Neural cell (in vitro differentiated cells): ENCODE results near the gene PLCE1. TPM values are rescaled to one million over a fixed set of nuclear protein-coding genes. Genes with fewer than 3 reads are reported as not detected.

Source experiments
- H2AFZ ChIP-seq: fragments of 200-600, 300-800 bp; sonication (generic), shearing (Covaris generic); 2 replicates; pipeline ENCODE4 v1.6.0; 2014; ENCODE audit warnings: low read depth, mild to moderate bottlenecking, antibody characterized with exemption, low read length, moderate library complexity
- H3F3A ChIP-seq: fragments of 200-600 bp; shearing (Covaris generic); 2 replicates; pipeline ENCODE4 v1.6.1; 2016; ENCODE audit warnings: mild to moderate bottlenecking, moderate library complexity, mixed read lengths, antibody characterized with exemption, low read length; ENCODE audit not compliant: insufficient read depth, poor library complexity, severe bottlenecking
- H3K27ac ChIP-seq: fragments of 200-600, 300-800 bp; sonication (generic), shearing (Covaris generic); 2 replicates; pipeline ENCODE4 v1.5.1; 2014; ENCODE audit warnings: mild to moderate bottlenecking, low read length, moderate library complexity
- H3K27me3 ChIP-seq: fragments of 300-800, 200-600 bp; sonication (generic), shearing (Covaris generic); 2 replicates; pipeline ENCODE4 v1.6.0; 2014; ENCODE audit warnings: mild to moderate bottlenecking, low read depth, low read length, moderate library complexity; ENCODE audit not compliant: insufficient read depth
- H3K36me3 ChIP-seq: fragments of 300-800, 200-600 bp; sonication (generic), shearing (Covaris generic); 2 replicates; pipeline ENCODE4 v1.5.1; 2014; ENCODE audit warnings: mild to moderate bottlenecking, antibody characterized with exemption, low read length, moderate library complexity; ENCODE audit not compliant: insufficient read depth
- H3K4me2 ChIP-seq: fragments of 300-800, 200-600 bp; sonication (generic), shearing (Covaris generic); 2 replicates; pipeline ENCODE4 v1.6.0; 2014; ENCODE audit warnings: mild to moderate bottlenecking, low read length
- H3K4me3 ChIP-seq: fragments of 300-800, 200-600 bp; sonication (generic), shearing (Covaris generic); 2 replicates; pipeline ENCODE4 v1.5.1; 2014; ENCODE audit warnings: mild to moderate bottlenecking, low read length, moderate library complexity
- H3K79me2 ChIP-seq: fragments of 200-600 bp; shearing (Covaris generic); replicated peaks from 2 replicates; pipeline ENCODE4 v1.6.0; 2014; ENCODE audit warnings: mild to moderate bottlenecking, low read length, moderate library complexity; ENCODE audit not compliant: insufficient read depth
- H3K9ac ChIP-seq: fragments of 300-800, 200-600 bp; sonication (generic), shearing (Covaris generic); 2 replicates; pipeline ENCODE4 v1.6.1; 2016; ENCODE audit warnings: mild to moderate bottlenecking, low read length, mixed read lengths
- H3K9me2 ChIP-seq: fragments of 200-600 bp; shearing (Covaris generic); 2 replicates; pipeline ENCODE4 v1.6.1; 2016; ENCODE audit warnings: mild to moderate bottlenecking, low read length, mixed read lengths; ENCODE audit not compliant: insufficient read depth
- H3K9me3 ChIP-seq: fragments of 200-600, 300-800 bp; sonication (generic), shearing (Covaris generic); 2 replicates; pipeline ENCODE4 v1.6.1; 2016; ENCODE audit warnings: mild to moderate bottlenecking, mixed run types, low read length, moderate library complexity, mixed read lengths
- H4K20me1 ChIP-seq: fragments of 200-600 bp; shearing (Covaris generic); 2 replicates; pipeline ENCODE4 v1.6.1; 2016; ENCODE audit warnings: mild to moderate bottlenecking, mixed run types; ENCODE audit not compliant: insufficient read depth
- CTCF ChIP-seq: fragments of 450-650 bp; IDR thresholded peaks from 2 replicates; pipeline ENCODE4 v1.5.1; 2014; ENCODE audit warnings: antibody characterized with exemption, mild to moderate bottlenecking, moderate library complexity; ENCODE audit not compliant: poor library complexity, severe bottlenecking
- EP300 ChIP-seq: fragments of 450-650 bp; conservative IDR thresholded peaks from 2 replicates; pipeline ENCODE4 v1.6.1; 2014; ENCODE audit warnings: antibody characterized with exemption, mild to moderate bottlenecking, moderate library complexity; ENCODE audit not compliant: poor library complexity, severe bottlenecking
- EZH2 ChIP-seq: fragments of 200-600, 300-800 bp; shearing (Covaris generic), sonication (generic); IDR thresholded peaks from 2 replicates; pipeline ENCODE4 v1.6.1; 2014; ENCODE audit warnings: antibody characterized with exemption, low read length, borderline replicate concordance, mild to moderate bottlenecking; ENCODE audit not compliant: insufficient read depth, poor library complexity, severe bottlenecking
- MXI1 ChIP-seq: fragments of 450-650 bp; conservative IDR thresholded peaks from 2 replicates; pipeline ENCODE4 v1.6.1; 2014; ENCODE audit warnings: antibody characterized with exemption, mild to moderate bottlenecking; ENCODE audit not compliant: poor library complexity, severe bottlenecking
- POLR2AphosphoS5 ChIP-seq: IDR thresholded peaks from 2 replicates; pipeline ENCODE4 v1.6.1; 2012
- RAD21 ChIP-seq: fragments of 450-650 bp; conservative IDR thresholded peaks from 2 replicates; pipeline ENCODE4 v1.6.1; 2014; ENCODE audit warnings: antibody characterized with exemption, mild to moderate bottlenecking, moderate library complexity
- SMC3 ChIP-seq: fragments of 450-650 bp; conservative IDR thresholded peaks from 2 replicates; pipeline ENCODE4 v1.6.1; 2014; ENCODE audit warnings: antibody characterized with exemption, mild to moderate bottlenecking, moderate library complexity; ENCODE audit not compliant: poor library complexity
- TAF1 ChIP-seq: IDR thresholded peaks from 2 replicates; pipeline ENCODE4 v1.6.1; 2012; ENCODE audit warnings: low read depth
- polyA plus RNA-seq: library from polyadenylated mRNA; depleted of rRNA; stranded (reverse); fragments of >200 nt; gene quantifications from 2 replicates; pipeline ENCODE4 v1.2.3, GENCODE V29; 2014
- TF ChIP-seq, protein P1 (sequence below): IDR thresholded peaks from 2 replicates; pipeline ENCODE4 v1.6.1; 2012; ENCODE audit warnings: borderline replicate concordance

The PLCE1 gene
- polyA plus RNA-seq, 1 donor from 2014 or later, result 0.22 TPM

- H2AFZ ChIP-seq, result no peak overlapping the region
- no peaks in the 10 kb centered on the region for H4K20me1 ChIP-seq
- no peaks in the 10 kb centered on the region for H3K36me3 ChIP-seq
- H3K27ac ChIP-seq, result no peak overlapping the region
- no peak overlapping the region for H3K4me2 ChIP-seq
- TF ChIP-seq EP300 (no peak), CTCF (no peak), TAF1 (no peak), SMC3 (no peak), POLR2AphosphoS5 (no peak), RAD21 (no peak), EZH2 (no peak), MXI1 (no peak)
- TF ChIP-seq, protein P1, sequence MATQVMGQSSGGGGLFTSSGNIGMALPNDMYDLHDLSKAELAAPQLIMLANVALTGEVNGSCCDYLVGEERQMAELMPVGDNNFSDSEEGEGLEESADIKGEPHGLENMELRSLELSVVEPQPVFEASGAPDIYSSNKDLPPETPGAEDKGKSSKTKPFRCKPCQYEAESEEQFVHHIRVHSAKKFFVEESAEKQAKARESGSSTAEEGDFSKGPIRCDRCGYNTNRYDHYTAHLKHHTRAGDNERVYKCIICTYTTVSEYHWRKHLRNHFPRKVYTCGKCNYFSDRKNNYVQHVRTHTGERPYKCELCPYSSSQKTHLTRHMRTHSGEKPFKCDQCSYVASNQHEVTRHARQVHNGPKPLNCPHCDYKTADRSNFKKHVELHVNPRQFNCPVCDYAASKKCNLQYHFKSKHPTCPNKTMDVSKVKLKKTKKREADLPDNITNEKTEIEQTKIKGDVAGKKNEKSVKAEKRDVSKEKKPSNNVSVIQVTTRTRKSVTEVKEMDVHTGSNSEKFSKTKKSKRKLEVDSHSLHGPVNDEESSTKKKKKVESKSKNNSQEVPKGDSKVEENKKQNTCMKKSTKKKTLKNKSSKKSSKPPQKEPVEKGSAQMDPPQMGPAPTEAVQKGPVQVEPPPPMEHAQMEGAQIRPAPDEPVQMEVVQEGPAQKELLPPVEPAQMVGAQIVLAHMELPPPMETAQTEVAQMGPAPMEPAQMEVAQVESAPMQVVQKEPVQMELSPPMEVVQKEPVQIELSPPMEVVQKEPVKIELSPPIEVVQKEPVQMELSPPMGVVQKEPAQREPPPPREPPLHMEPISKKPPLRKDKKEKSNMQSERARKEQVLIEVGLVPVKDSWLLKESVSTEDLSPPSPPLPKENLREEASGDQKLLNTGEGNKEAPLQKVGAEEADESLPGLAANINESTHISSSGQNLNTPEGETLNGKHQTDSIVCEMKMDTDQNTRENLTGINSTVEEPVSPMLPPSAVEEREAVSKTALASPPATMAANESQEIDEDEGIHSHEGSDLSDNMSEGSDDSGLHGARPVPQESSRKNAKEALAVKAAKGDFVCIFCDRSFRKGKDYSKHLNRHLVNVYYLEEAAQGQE, result no peak
- H3K9ac ChIP-seq, result no peak overlapping the region
- H3K9me3 ChIP-seq, result no peaks in the 10 kb centered on the region
- H3K79me2 ChIP-seq, result no peaks in the 10 kb centered on the region
- peaks cover 10% of the 10 kb centered on the region for H3K27me3 ChIP-seq
- H3K4me3 ChIP-seq, result no peak overlapping the region
- no peaks in the 10 kb centered on the region for H3F3A ChIP-seq
- no peaks in the 10 kb centered on the region for H3K9me2 ChIP-seq
Measured at GRCh38 chr10:93999401-93999851, 5.7 kb downstream of the PLCE1 start.

- no peak overlapping the region for H2AFZ ChIP-seq
- no peaks in the 10 kb centered on the region for H3K79me2 ChIP-seq
- no peak overlapping the region for H3K9ac ChIP-seq
- no peaks in the 10 kb centered on the region for H3K9me3 ChIP-seq
- H3K4me3 ChIP-seq, result no peak overlapping the region
- H3K36me3 ChIP-seq, result no peaks in the 10 kb centered on the region
- no peaks in the 10 kb centered on the region for H3K27me3 ChIP-seq
- H3F3A ChIP-seq, result no peaks in the 10 kb centered on the region
- H3K27ac ChIP-seq, result no peak overlapping the region
- TF ChIP-seq, protein P1, result no peak
- no peak for TF ChIP-seq CTCF
- TF ChIP-seq MXI1, result no peak
- no peak for TF ChIP-seq POLR2AphosphoS5
- TF ChIP-seq TAF1, result no peak
- no peak for TF ChIP-seq EZH2
- TF ChIP-seq SMC3, result no peak
- no peak for TF ChIP-seq RAD21
- TF ChIP-seq EP300, result no peak
- no peaks in the 10 kb centered on the region for H4K20me1 ChIP-seq
- H3K9me2 ChIP-seq, result no peaks in the 10 kb centered on the region
- no peak overlapping the region for H3K4me2 ChIP-seq
Measured at GRCh38 chr10:94000638-94001415, 7.1 kb downstream of the PLCE1 start.
